OCI-LY3 (cell line): Measurements from ENCODE around the gene UBTD1.

Experiments
- H2AFZ ChIP-seq: fragments of 200-600, 300-600 bp; shearing (Covaris generic); 2 replicates; pipeline ENCODE4 v1.6.0; 2014; ENCODE audit warnings: antibody characterized with exemption, low read depth, low read length
- H3K27ac ChIP-seq: fragments of 200-600, 300-600 bp; sonication (generic); 2 replicates; pipeline ENCODE4 v1.5.1; 2014; ENCODE audit warnings: mild to moderate bottlenecking, low read length, moderate library complexity, mixed read lengths
- H3K27me3 ChIP-seq: fragments of 200-600, 300-600 bp; sonication (generic); 2 replicates; pipeline ENCODE4 v1.6.1; 2014; ENCODE audit warnings: low read depth, low read length, mixed read lengths
- H3K36me3 ChIP-seq: fragments of 200-600, 300-600 bp; sonication (generic); replicated peaks from 2 replicates; pipeline ENCODE3; 2014; ENCODE audit warnings: low read depth, low read length, mixed read lengths
- H3K4me1 ChIP-seq: fragments of 300-600, 200-600 bp; sonication (generic); 2 replicates; pipeline ENCODE4 v1.6.1; 2014; ENCODE audit warnings: low read length, mixed read lengths
- H3K4me2 ChIP-seq: fragments of 200-600, 300-600 bp; sonication (generic); 2 replicates; pipeline ENCODE4 v1.6.1; 2014; ENCODE audit warnings: low read length, mixed read lengths
- H3K4me3 ChIP-seq: fragments of 300-600, 200-600 bp; sonication (generic); 2 replicates; pipeline ENCODE4 v1.5.1; 2014; ENCODE audit warnings: antibody characterized with exemption, mild to moderate bottlenecking, low read length, moderate library complexity
- H3K79me2 ChIP-seq: fragments of 300-600, 200-600 bp; shearing (Covaris generic); 2 replicates; pipeline ENCODE4 v1.6.1; 2014; ENCODE audit warnings: mild to moderate bottlenecking, low read length, mixed read lengths
- H3K9ac ChIP-seq: fragments of 300-600, 200-600 bp; shearing (Covaris generic); 2 replicates; pipeline ENCODE4 v1.6.0; 2014; ENCODE audit warnings: mild to moderate bottlenecking, low read length, moderate library complexity
- H3K9me3 ChIP-seq: fragments of 200-600, 300-600 bp; shearing (Covaris generic); 2 replicates; pipeline ENCODE4 v1.6.1; 2014; ENCODE audit warnings: low read length, mixed read lengths; ENCODE audit not compliant: insufficient read depth
- H4K20me1 ChIP-seq: fragments of 200-600, 300-600 bp; sonication (generic); 2 replicates; pipeline ENCODE4 v1.6.1; 2016; ENCODE audit warnings: low read length, mixed read lengths; ENCODE audit not compliant: insufficient read depth
- EZH2phosphoT487 ChIP-seq: fragments of 200-600 bp; shearing (Covaris generic); IDR thresholded peaks from 2 replicates; pipeline ENCODE4 v1.6.1; 2018; ENCODE audit warnings: antibody characterized with exemption, mixed run types, low read depth
- TF ChIP-seq, protein P1 (sequence below): fragments of 200-600, 300-600 bp; sonication (generic); IDR thresholded peaks from 2 replicates; pipeline ENCODE4 v1.5.1; 2014; ENCODE audit warnings: antibody characterized with exemption, low read length, low read depth

Gene UBTD1

DNA sequence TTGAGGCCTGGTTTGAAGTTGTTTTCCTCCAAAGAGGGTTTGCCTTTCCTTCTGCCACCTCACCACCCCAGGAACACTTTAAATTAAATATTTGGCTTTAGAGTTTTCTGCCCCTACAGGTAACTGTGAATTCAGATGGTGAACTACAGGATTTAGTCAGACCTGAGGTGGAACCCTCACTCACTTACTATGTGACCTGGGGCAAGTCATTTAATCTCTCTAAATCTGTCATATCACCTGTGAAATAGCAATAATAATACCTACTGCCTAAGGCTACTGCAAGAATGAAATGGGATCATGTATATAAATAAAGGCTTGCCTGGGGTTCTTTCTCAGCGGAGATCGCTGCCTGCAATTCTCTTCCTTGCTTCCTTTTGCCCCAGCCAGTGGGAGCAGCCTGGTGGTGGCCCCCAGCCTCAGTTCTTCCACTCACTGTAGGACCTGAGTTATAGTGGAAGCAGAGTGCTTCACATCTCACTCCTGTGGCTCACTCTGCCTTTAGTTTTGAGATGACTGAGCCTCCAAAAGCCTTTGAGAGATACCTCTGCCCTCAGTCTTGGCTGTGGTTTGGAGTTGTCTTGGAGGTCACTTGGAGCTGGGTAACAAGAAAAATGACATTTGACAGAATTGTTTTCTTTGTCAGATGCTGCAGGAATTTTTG lies 67.7 kb downstream of the UBTD1 start:
- no peak overlapping the region for H2AFZ ChIP-seq
- H3K27ac ChIP-seq: no peak overlapping the region
- no peaks in the 10 kb centered on the region for H3K9me3 ChIP-seq
- no peak overlapping the region for H3K9ac ChIP-seq
- H3K27me3 ChIP-seq: no peaks in the 10 kb centered on the region
- no peak overlapping the region for H3K4me2 ChIP-seq
- H3K4me3 ChIP-seq: no peak overlapping the region
- no peaks in the 10 kb centered on the region for H3K4me1 ChIP-seq
- no peaks in the 10 kb centered on the region for H3K36me3 ChIP-seq
- no peaks in the 10 kb centered on the region for H4K20me1 ChIP-seq
- H3K79me2 ChIP-seq: no peaks in the 10 kb centered on the region
- TF ChIP-seq, protein P1, sequence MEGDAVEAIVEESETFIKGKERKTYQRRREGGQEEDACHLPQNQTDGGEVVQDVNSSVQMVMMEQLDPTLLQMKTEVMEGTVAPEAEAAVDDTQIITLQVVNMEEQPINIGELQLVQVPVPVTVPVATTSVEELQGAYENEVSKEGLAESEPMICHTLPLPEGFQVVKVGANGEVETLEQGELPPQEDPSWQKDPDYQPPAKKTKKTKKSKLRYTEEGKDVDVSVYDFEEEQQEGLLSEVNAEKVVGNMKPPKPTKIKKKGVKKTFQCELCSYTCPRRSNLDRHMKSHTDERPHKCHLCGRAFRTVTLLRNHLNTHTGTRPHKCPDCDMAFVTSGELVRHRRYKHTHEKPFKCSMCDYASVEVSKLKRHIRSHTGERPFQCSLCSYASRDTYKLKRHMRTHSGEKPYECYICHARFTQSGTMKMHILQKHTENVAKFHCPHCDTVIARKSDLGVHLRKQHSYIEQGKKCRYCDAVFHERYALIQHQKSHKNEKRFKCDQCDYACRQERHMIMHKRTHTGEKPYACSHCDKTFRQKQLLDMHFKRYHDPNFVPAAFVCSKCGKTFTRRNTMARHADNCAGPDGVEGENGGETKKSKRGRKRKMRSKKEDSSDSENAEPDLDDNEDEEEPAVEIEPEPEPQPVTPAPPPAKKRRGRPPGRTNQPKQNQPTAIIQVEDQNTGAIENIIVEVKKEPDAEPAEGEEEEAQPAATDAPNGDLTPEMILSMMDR: no peak
- TF ChIP-seq EZH2phosphoT487: no peak

DNA sequence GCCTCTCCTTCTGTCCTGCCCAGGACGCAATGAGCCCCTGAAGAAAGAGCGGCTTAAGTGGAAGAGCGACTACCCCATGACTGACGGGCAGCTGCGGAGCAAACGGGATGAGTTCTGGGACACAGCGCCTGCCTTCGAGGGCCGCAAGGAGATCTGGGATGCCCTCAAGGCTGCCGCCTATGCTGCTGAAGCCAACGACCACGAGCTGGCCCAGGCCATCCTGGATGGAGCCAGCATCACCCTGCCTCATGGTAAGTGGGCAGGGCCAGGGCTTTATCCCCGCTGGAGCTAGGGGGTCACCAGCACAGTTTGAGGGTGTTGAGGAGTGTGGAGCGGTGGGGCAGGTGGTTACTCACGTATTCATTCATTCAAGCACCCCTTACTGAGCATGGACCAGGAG lies 69.2 kb downstream of the UBTD1 start:
- no peaks in the 10 kb centered on the region for H3K36me3 ChIP-seq
- no peaks in the 10 kb centered on the region for H3K79me2 ChIP-seq
- no peaks in the 10 kb centered on the region for H4K20me1 ChIP-seq
- H3K9ac ChIP-seq: no peak overlapping the region
- TF ChIP-seq EZH2phosphoT487: no peak
- TF ChIP-seq, protein P1: no peak
- H3K4me2 ChIP-seq: no peak overlapping the region
- H3K27ac ChIP-seq: no peak overlapping the region
- H3K27me3 ChIP-seq: no peaks in the 10 kb centered on the region
- H3K9me3 ChIP-seq: no peaks in the 10 kb centered on the region
- H2AFZ ChIP-seq: no peak overlapping the region
- H3K4me3 ChIP-seq: no peak overlapping the region
- H3K4me1 ChIP-seq: no peaks in the 10 kb centered on the region

DNA sequence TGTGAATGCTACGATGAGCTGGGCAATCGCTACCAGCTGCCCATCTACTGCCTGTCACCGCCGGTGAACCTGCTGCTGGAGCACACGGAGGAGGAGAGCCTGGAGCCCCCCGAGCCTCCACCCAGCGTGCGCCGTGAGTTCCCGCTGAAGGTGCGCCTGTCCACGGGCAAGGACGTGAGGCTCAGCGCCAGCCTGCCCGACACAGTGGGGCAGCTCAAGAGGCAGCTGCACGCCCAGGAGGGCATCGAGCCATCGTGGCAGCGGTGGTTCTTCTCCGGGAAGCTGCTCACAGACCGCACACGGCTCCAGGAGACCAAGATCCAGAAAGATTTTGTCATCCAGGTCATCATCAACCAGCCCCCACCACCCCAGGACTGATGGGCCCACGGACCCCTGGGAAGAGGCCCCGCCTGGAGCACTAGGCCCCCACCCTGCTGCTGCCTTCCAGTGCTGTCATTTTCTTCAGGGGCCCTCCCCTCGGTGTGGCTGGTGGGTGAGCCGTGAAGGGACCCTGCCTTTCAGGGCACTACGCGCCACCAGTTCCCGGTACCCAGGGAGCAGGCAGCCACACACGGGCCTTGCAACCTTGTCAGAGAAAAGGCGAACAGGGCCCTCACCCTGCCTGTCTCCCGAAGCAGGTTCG lies 71.5 kb downstream of the UBTD1 start:
- Histone ChIP-seq H3K36me3 (no peaks in the 10 kb centered on the region), H3K79me2 (no peaks in the 10 kb centered on the region), H2AFZ (no peak overlapping the region), H3K27me3 (no peaks in the 10 kb centered on the region), H4K20me1 (no peaks in the 10 kb centered on the region), H3K4me3 (no peak overlapping the region), H3K4me2 (no peak overlapping the region), H3K4me1 (no peaks in the 10 kb centered on the region), H3K9me3 (no peaks in the 10 kb centered on the region), H3K9ac (no peak overlapping the region), H3K27ac (no peak overlapping the region)
- TF ChIP-seq, protein P1: no peak
- TF ChIP-seq EZH2phosphoT487: no peak

DNA sequence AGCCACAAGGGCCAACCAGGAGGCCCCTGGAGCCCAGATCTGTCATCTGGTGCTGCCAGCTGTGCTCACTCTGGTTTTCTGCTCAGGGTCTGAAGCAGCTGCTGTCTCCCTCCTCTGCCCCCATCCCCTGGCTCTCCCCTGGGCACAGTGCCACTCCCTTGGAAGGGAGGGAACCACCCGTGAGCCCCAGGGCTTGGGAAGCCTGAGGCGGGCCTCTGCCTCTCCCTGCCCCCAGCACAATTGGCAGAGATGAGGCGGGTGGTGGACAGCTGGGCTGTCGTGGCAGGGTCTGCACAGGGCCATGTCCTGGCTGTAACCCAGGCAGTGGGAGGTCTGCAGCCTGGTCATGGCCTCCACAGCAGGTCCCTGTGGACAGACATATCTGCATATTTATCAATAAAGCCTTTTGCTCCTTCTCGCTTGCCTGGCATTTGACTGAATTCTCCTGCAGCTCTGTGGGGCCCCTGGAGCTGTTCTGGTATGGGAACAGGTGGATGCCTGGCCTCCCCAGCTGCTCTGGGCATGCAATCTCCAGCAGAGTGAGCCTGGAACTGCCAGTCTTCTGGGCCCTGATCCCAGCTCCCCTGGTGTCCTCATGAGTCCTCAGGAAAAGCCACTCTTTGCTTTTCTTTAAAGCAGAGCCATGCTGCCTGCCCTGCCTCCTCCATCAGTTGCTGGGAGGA lies 72.2 kb downstream of the UBTD1 start:
- Histone ChIP-seq H3K4me1 (no peaks in the 10 kb centered on the region), H3K4me3 (no peak overlapping the region), H3K79me2 (no peaks in the 10 kb centered on the region), H3K4me2 (no peak overlapping the region), H3K27ac (no peak overlapping the region), H4K20me1 (no peaks in the 10 kb centered on the region), H2AFZ (no peak overlapping the region), H3K36me3 (no peaks in the 10 kb centered on the region), H3K27me3 (no peaks in the 10 kb centered on the region), H3K9me3 (no peaks in the 10 kb centered on the region), H3K9ac (no peak overlapping the region)
- TF ChIP-seq EZH2phosphoT487: no peak
